CD4-positive, CD25-positive, alpha-beta regulatory T cell (primary cell): ENCODE data around the gene VRK3. TPM values are rescaled to one million over a fixed set of nuclear protein-coding genes. Genes with fewer than 3 reads are reported as not detected.
A peak's percentile ranks its signal among the peaks of the same experiment; 100 is the strongest.

Source experiments
- ATAC-seq, 2 donors: fragments of 150-1000 bp; cut with Tn5 transposase; one replicate each; pipeline ENCODE4 v1.10.0; 2021; ENCODE audit warnings: low read depth in 2 of 2, moderate number of reproducible peaks in 2 of 2, moderate library complexity in 1 of 2
- DNase-seq, 3 donors: peaks; one replicate each; pipeline versions ENCODE4 v3.0.0 to v3.0.0-alpha.2; 2012 to 2022; ENCODE audit warnings: mixed read lengths in 1 of 3
- H3K27ac ChIP-seq: one replicate; pipeline ENCODE4 v1.7.0; 2013; ENCODE audit warnings: mild to moderate bottlenecking, low read length; ENCODE audit not compliant: insufficient read depth, poor library complexity, severe bottlenecking
- H3K27me3 ChIP-seq: one replicate; pipeline ENCODE4 v1.7.0; 2013; ENCODE audit warnings: low read length; ENCODE audit not compliant: control insufficient read depth, insufficient read depth
- H3K36me3 ChIP-seq: one replicate; pipeline ENCODE4 v1.7.0; 2013; ENCODE audit warnings: mild to moderate bottlenecking, low read length, moderate library complexity; ENCODE audit not compliant: control insufficient read depth, insufficient read depth
- H3K4me1 ChIP-seq: 2 replicates; pipeline ENCODE4 v1.7.0; 2013; ENCODE audit warnings: mild to moderate bottlenecking, low read length; ENCODE audit not compliant: insufficient read depth, control insufficient read depth, poor library complexity, severe bottlenecking
- H3K4me3 ChIP-seq: one replicate; pipeline ENCODE4 v1.7.0; 2013; ENCODE audit warnings: low read depth, mild to moderate bottlenecking, low read length, moderate library complexity
- H3K9me3 ChIP-seq, 2 experiments: 1 replicate in 1 of 2; 2 replicates in 1 of 2; pipeline ENCODE4 v1.7.0; 2013; ENCODE audit warnings: low read length in 2 of 2, mild to moderate bottlenecking in 1 of 2, moderate library complexity in 1 of 2; ENCODE audit not compliant: control insufficient read depth in 2 of 2
- H3K27ac Mint-ChIP-seq, 3 donors: one replicate each; pipeline ENCODE4 v1.8.0; 2020 to 2022; ENCODE audit warnings: mild to moderate bottlenecking in 3 of 3, mixed read lengths in 3 of 3, moderate library complexity in 2 of 3
- H3K27me3 Mint-ChIP-seq: one replicate; pipeline ENCODE4 v1.8.0; 2022; ENCODE audit warnings: mild to moderate bottlenecking, mixed read lengths
- H3K36me3 Mint-ChIP-seq: one replicate; pipeline ENCODE4 v1.8.0; 2020; ENCODE audit warnings: mixed read lengths
- H3K4me1 Mint-ChIP-seq, 4 donors: one replicate each; pipeline ENCODE4 v1.8.0; 2020 to 2022; ENCODE audit warnings: mixed read lengths in 4 of 4, mild to moderate bottlenecking in 1 of 4
- H3K4me3 Mint-ChIP-seq, 4 donors: one replicate each; pipeline ENCODE4 v1.8.0; 2020 to 2022; ENCODE audit warnings: mild to moderate bottlenecking in 4 of 4, mixed read lengths in 4 of 4, moderate library complexity in 3 of 4
- H3K9me3 Mint-ChIP-seq, 7 donors: one replicate each; pipeline ENCODE4 v1.8.0; 2020 to 2022; ENCODE audit warnings: mixed read lengths in 7 of 7, mild to moderate bottlenecking in 3 of 7, moderate library complexity in 2 of 7
- polyA plus RNA-seq, 4 donors: library from polyadenylated mRNA; unstranded; fragments of 300-500 nt; fragmentation: Illumina TruSeq; gene quantifications; one replicate each; pipeline ENCODE4 v1.2.3, GENCODE V29; 2021
- total RNA-seq: library from RNA; stranded (reverse); gene quantifications from one replicate; pipeline ENCODE4 v1.2.3, GENCODE V29; 2022

VRK3 gene
- total and polyA plus RNA-seq, 5 donors from 2014 or later, result 87.9 to 99.9 (median 94.4) TPM

- Histone ChIP-seq H3K9me3 (no peaks in the 10 kb centered on the region), H3K4me1 (no peaks in the 10 kb centered on the region), H3K36me3 (peaks cover 85% of the 10 kb centered on the region), H3K4me3 (no peak overlapping the region), H3K27me3 (no peaks in the 10 kb centered on the region), H3K27ac (no peak overlapping the region)
- no peak for ATAC-seq
- Mint-ChIP-seq H3K27me3 (no peaks in the 10 kb centered on the region), H3K27ac (no peak overlapping the region), H3K4me1 (peaks cover 0 to 6% (median 4%) of the 10 kb centered on the region in 4 donors), H3K36me3 (peaks cover 33% of the 10 kb centered on the region), H3K9me3 (peaks cover 0 to 1% (median 0%) of the 10 kb centered on the region in 7 donors), H3K4me3 (no peak overlapping the region)
- DNase-seq, result no peak
Measured at GRCh38 chr19:50000841-50001557, 24.2 kb downstream of the VRK3 start.

- no peaks in the 10 kb centered on the region for H3K27me3 Mint-ChIP-seq
- H3K27ac Mint-ChIP-seq, result no peak overlapping the region
- H3K4me1 Mint-ChIP-seq, result peaks cover 0 to 6% (median 4%) of the 10 kb centered on the region in 4 donors
- H3K4me3 ChIP-seq, result no peak overlapping the region
- H3K36me3 Mint-ChIP-seq, result peaks cover 33% of the 10 kb centered on the region
- H3K4me1 ChIP-seq, result no peaks in the 10 kb centered on the region
- ATAC-seq, result no peak
- no peaks in the 10 kb centered on the region for H3K27me3 ChIP-seq
- DNase-seq, result no peak
- H3K36me3 ChIP-seq, result peaks cover 84% of the 10 kb centered on the region
- H3K9me3 Mint-ChIP-seq, result peaks cover 0 to 1% (median 0%) of the 10 kb centered on the region in 7 donors
- no peaks in the 10 kb centered on the region for H3K9me3 ChIP-seq
- no peak overlapping the region for H3K27ac ChIP-seq
- H3K4me3 Mint-ChIP-seq, result no peak overlapping the region
Measured at GRCh38 chr19:50000038-50000840, 24.9 kb downstream of the VRK3 start.

- Histone ChIP-seq H3K4me3 (no peak overlapping the region), H3K9me3 (no peaks in the 10 kb centered on the region), H3K36me3 (peaks cover 84% of the 10 kb centered on the region), H3K27me3 (no peaks in the 10 kb centered on the region), H3K27ac (no peak overlapping the region), H3K4me1 (no peaks in the 10 kb centered on the region)
- Mint-ChIP-seq H3K9me3 (peaks cover 0 to 1% (median 0%) of the 10 kb centered on the region in 7 donors), H3K36me3 (peaks cover 38% of the 10 kb centered on the region), H3K4me1 (peaks cover 0 to 4% (median 2%) of the 10 kb centered on the region in 4 donors), H3K27me3 (no peaks in the 10 kb centered on the region), H3K27ac (peak overlapping the region in 1 of 3 donors; percentile 71), H3K4me3 (no peak overlapping the region)
- ATAC-seq (no peak), DNase-seq (no peak)
Measured at GRCh38 chr19:49999371-50000010, 25.7 kb downstream of the VRK3 start.

- H3K27ac ChIP-seq, result no peak overlapping the region
- peaks cover 0 to 2% (median 0%) of the 10 kb centered on the region in 4 donors for H3K4me1 Mint-ChIP-seq
- DNase-seq, result peak in 2 of 3 donors; percentile 13 to 35
- H3K9me3 ChIP-seq, result no peaks in the 10 kb centered on the region
- H3K27me3 Mint-ChIP-seq, result no peaks in the 10 kb centered on the region
- H3K9me3 Mint-ChIP-seq, result peaks cover 0 to 1% (median 0%) of the 10 kb centered on the region in 7 donors
- H3K36me3 Mint-ChIP-seq, result peaks cover 54% of the 10 kb centered on the region
- H3K27me3 ChIP-seq, result no peaks in the 10 kb centered on the region
- no peaks in the 10 kb centered on the region for H3K4me1 ChIP-seq
- peak overlapping the region in 1 of 3 donors; percentile 74 for H3K27ac Mint-ChIP-seq
- H3K36me3 ChIP-seq, result peaks cover 81% of the 10 kb centered on the region
- no peak overlapping the region for H3K4me3 ChIP-seq
- ATAC-seq, result no peak
- H3K4me3 Mint-ChIP-seq, result no peak overlapping the region
Measured at GRCh38 chr19:49997709-49998108, 27.5 kb downstream of the VRK3 start.

- no peaks in the 10 kb centered on the region for H3K4me1 ChIP-seq
- Mint-ChIP-seq H3K4me3 (no peak overlapping the region), H3K9me3 (peaks cover 0 to 2% (median 0%) of the 10 kb centered on the region in 7 donors), H3K27me3 (no peaks in the 10 kb centered on the region), H3K4me1 (peaks cover 0 to 11% (median 3%) of the 10 kb centered on the region in 4 donors), H3K36me3 (peaks cover 66% of the 10 kb centered on the region), H3K27ac (no peak overlapping the region)
- ATAC-seq (no peak), DNase-seq (no peak)
- H3K27me3 ChIP-seq, result no peaks in the 10 kb centered on the region
- H3K4me3 ChIP-seq, result no peak overlapping the region
- no peaks in the 10 kb centered on the region for H3K9me3 ChIP-seq
- no peak overlapping the region for H3K27ac ChIP-seq
- peaks cover 74% of the 10 kb centered on the region for H3K36me3 ChIP-seq
Measured at GRCh38 chr19:49988433-49988832, 36.7 kb downstream of the VRK3 start.

- no peak overlapping the region for H3K4me3 ChIP-seq
- no peak for ATAC-seq
- H3K36me3 Mint-ChIP-seq, result peaks cover 62% of the 10 kb centered on the region
- no peak for DNase-seq
- H3K9me3 Mint-ChIP-seq, result peaks cover 0 to 2% (median 0%) of the 10 kb centered on the region in 7 donors
- H3K27ac Mint-ChIP-seq, result no peak overlapping the region
- no peaks in the 10 kb centered on the region for H3K27me3 Mint-ChIP-seq
- peaks cover 74% of the 10 kb centered on the region for H3K36me3 ChIP-seq
- no peak overlapping the region for H3K27ac ChIP-seq
- no peak overlapping the region for H3K4me3 Mint-ChIP-seq
- no peaks in the 10 kb centered on the region for H3K27me3 ChIP-seq
- H3K4me1 ChIP-seq, result no peaks in the 10 kb centered on the region
- H3K4me1 Mint-ChIP-seq, result peaks cover 0 to 11% (median 3%) of the 10 kb centered on the region in 4 donors
- H3K9me3 ChIP-seq, result no peaks in the 10 kb centered on the region
Measured at GRCh38 chr19:49988007-49988406, 37.2 kb downstream of the VRK3 start.

GRCh38 chr19:49987159-49987698 is 37.9 kb downstream of the VRK3 start:
- Histone ChIP-seq H3K27ac (no peak overlapping the region), H3K4me1 (no peaks in the 10 kb centered on the region), H3K4me3 (no peak overlapping the region), H3K36me3 (peaks cover 69% of the 10 kb centered on the region), H3K27me3 (no peaks in the 10 kb centered on the region), H3K9me3 (no peaks in the 10 kb centered on the region)
- DNase-seq, result peak; percentile 56 to 81 (median 78)
- ATAC-seq, result peak; percentile 36 to 56
- H3K9me3 Mint-ChIP-seq, result peaks cover 0 to 2% (median 0%) of the 10 kb centered on the region in 7 donors
- H3K4me1 Mint-ChIP-seq, result peaks cover 0 to 11% (median 4%) of the 10 kb centered on the region in 4 donors
- H3K36me3 Mint-ChIP-seq, result peaks cover 56% of the 10 kb centered on the region
- peak overlapping the region in 1 of 3 donors; percentile 2 for H3K27ac Mint-ChIP-seq
- H3K27me3 Mint-ChIP-seq, result no peaks in the 10 kb centered on the region
- no peak overlapping the region for H3K4me3 Mint-ChIP-seq
